Bronchial epithelial cell (primary cell): Measurements from ENCODE around the gene FOXP4. TPM values are rescaled to one million over a fixed set of nuclear protein-coding genes. Genes with fewer than 3 reads are reported as not detected.
A peak's percentile ranks its signal among the peaks of the same experiment; 100 is the strongest.

Experiments used
- DNase-seq: peaks from one replicate; pipeline ENCODE4 v3.0.0-alpha.2; 2010; ENCODE audit warnings: low read depth
- FAIRE-seq: peaks from 2 replicates; lab custom pipeline; 2011; peaks lifted over from hg19 to GRCh38; lab: Jason Lieb, UNC
- H3K27me3 ChIP-seq: 2 replicates; pipeline ENCODE4 v1.5.1; 2011; ENCODE audit warnings: low read length; ENCODE audit not compliant: control insufficient read depth, insufficient read depth
- H3K36me3 ChIP-seq: 2 replicates; pipeline ENCODE4 v1.5.1; 2011; ENCODE audit warnings: low read length; ENCODE audit not compliant: control insufficient read depth, insufficient read depth
- H3K4me3 ChIP-seq: 2 replicates; pipeline ENCODE4 v1.5.1; 2011; ENCODE audit warnings: mild to moderate bottlenecking, low read depth, low read length, control low read depth
- total RNA-seq: library from RNA; depleted of rRNA; stranded (reverse); fragments of >200 nt; gene quantifications from 2 replicates; pipeline ENCODE4 v1.2.1, GENCODE V29; 2014
- TF ChIP-seq, protein P1 (sequence below): IDR thresholded peaks from 2 replicates; pipeline ENCODE4 v1.5.1; 2011; ENCODE audit warnings: mild to moderate bottlenecking, moderate library complexity, low read length, control low read depth, inconsistent platforms; ENCODE audit not compliant: insufficient read depth, severe bottlenecking

Gene FOXP4
- total RNA-seq, 1 donor from 2014 or later: 2.1 TPM

DNA sequence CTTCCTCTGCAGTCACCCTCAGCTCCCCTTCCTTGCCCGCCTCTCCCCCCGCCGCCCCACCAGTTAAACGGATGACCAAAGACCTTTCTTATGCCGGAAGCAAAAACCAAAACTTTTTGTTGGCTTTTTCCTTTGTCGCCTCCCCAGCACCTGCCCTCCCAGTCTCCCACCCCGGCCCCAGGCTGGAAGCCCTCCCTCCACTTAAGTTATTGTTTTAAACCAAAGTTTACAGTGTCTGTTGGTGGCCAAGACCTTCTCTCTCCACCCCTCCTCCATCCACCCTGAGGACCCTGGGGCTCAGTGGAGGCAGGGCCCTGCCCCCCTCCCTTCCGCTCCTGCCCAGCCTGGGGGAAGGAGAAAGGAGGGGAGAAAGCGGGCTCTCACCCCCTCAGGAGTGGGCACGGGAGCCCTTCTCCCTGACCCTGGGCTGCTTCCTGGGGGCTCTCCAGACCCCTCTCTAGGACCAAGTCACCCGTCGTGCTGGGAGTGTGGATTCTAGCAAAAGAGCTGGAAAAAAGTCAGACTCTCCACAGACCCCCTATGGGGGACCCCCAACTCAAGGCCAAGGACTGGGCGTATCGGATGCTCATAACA is 53.8 kb downstream of the FOXP4 start:
- no peak for DNase-seq
- TF ChIP-seq, protein P1, sequence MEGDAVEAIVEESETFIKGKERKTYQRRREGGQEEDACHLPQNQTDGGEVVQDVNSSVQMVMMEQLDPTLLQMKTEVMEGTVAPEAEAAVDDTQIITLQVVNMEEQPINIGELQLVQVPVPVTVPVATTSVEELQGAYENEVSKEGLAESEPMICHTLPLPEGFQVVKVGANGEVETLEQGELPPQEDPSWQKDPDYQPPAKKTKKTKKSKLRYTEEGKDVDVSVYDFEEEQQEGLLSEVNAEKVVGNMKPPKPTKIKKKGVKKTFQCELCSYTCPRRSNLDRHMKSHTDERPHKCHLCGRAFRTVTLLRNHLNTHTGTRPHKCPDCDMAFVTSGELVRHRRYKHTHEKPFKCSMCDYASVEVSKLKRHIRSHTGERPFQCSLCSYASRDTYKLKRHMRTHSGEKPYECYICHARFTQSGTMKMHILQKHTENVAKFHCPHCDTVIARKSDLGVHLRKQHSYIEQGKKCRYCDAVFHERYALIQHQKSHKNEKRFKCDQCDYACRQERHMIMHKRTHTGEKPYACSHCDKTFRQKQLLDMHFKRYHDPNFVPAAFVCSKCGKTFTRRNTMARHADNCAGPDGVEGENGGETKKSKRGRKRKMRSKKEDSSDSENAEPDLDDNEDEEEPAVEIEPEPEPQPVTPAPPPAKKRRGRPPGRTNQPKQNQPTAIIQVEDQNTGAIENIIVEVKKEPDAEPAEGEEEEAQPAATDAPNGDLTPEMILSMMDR: no peak
- FAIRE-seq: no peak
- H3K27me3 ChIP-seq: no peaks in the 10 kb centered on the region
- H3K4me3 ChIP-seq: no peak overlapping the region
- H3K36me3 ChIP-seq: peaks cover 5% of the 10 kb centered on the region

DNA sequence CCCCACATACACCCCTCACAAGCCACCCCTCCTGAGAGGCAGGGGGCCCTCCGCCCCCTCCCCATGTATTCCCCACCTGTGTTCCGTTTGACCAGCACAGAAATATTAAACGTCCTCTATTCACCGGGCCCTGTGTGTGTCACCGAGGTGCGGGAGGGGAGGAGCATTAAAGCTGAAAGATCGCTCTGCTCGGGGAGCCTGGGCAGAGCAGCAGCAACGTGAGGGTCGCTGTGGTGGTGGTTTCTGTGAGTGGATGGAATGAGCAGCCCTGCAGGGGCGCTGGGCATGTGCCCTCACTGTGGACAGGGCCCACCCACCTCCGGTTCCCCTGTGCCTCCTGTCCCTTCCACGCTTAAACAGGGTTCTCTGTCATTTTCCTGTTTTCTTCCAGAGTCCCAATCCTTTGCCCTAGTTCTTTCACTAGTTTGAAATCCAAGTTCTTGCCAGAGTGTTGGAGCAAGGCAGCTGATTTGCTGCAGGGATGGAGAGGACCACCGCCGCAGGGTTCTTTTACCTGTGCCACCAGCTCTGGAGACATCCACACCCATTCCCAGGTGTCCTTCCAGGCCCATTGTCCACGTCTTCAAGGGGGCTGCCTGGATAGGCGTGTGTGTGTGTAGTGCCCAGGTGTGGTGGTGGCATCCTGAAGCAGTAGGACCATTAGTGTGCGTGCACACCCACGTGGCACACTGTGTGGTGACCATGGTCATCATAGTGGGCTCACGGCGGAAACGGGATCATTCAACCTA is 54.5 kb downstream of the FOXP4 start:
- Histone ChIP-seq H3K4me3 (no peak overlapping the region), H3K36me3 (peaks cover 5% of the 10 kb centered on the region), H3K27me3 (no peaks in the 10 kb centered on the region)
- DNase-seq: no peak
- no peak for FAIRE-seq
- TF ChIP-seq, protein P1: no peak

DNA sequence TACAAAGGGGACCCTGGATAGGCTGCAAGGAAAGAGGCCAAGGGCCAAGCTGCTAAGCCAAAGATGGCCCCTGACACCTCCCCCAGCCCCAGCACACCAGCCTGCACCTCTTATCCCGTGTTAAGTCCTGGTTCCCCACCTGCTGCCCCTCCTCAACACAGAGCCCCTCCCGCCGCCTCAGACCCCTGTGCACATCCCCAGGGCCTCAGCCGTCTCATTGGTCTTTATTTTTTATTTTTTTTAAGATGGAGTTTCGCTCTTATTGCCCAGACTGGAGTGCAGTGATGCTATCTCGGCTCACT is 55.0 kb downstream of the FOXP4 start:
- FAIRE-seq (no peak), DNase-seq (no peak)

DNA sequence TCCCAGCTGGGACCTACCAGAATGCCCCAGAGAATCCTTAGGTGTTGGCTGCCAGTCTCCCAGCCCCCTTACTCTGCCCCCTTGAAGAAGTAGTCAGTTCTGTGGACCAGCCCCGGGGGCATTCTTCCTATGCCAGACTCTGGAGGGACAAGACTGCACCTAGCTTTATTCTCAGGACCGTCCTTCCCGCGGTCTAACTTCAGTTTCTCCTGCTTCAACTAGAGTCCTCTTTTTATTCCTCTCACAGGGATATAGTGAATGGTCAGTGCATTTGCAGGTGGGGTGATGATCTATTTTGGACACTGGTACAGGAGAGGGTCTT is 56.2 kb downstream of the FOXP4 start:
- FAIRE-seq: no peak
- Histone ChIP-seq H3K27me3 (no peaks in the 10 kb centered on the region), H3K36me3 (peaks cover 3% of the 10 kb centered on the region), H3K4me3 (no peak overlapping the region)
- TF ChIP-seq, protein P1: no peak
- no peak for DNase-seq

More for the DNA sequence above, 55.0 kb downstream of the FOXP4 start:
- TF ChIP-seq, protein P1: no peak
- Histone ChIP-seq H3K4me3 (no peak overlapping the region), H3K36me3 (peaks cover 5% of the 10 kb centered on the region), H3K27me3 (no peaks in the 10 kb centered on the region)

DNA sequence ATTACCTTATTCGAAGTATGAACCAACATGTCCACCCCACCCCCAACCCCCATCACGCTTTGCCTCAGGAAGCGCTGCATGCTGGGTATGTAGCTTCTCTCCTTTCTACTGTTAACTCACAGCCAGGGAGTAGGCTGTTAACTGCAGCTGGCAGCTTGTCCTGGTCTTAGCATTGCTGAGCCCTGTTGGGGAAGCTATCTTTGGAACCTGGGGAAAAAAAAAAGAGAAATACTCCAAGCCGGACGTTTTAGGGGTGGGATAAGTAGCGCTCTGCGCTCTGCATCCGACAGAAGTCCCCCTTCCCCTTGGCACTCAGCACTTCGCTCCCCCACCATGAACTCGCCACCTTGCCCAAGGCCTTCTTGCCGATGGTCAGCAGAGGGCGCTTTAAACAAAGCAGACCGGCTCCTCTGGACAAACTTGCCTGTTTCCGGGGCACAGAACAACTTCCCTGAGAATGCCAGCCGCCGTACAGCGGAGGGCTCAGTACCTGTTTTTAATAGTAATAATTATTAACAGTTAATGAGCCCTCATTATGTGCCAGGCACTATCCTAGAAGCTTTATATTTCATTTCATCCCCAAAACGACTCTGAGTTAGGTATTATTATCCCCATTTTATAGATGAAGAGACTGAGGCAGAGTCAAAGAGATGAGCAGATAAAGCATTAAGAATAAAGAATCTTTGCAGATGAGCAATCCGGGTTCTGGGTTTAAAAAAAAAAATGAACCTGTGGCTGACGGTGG is 56.9 kb downstream of the FOXP4 start:
- Histone ChIP-seq H3K4me3 (no peak overlapping the region), H3K27me3 (no peaks in the 10 kb centered on the region), H3K36me3 (no peaks in the 10 kb centered on the region)
- DNase-seq (peak; percentile 72), FAIRE-seq (no peak)
- TF ChIP-seq, protein P1: peak; percentile 92
